WTC11 (cell line): ENCODE results near the gene JCAD. TPM values are rescaled to one million over a fixed set of nuclear protein-coding genes. Genes with fewer than 3 reads are reported as not detected.

Experiments
- ATAC-seq: fragments of 200-7000 bp; cut with Tn5 transposase; 2 replicates; pipeline ENCODE4 v1.10.0; 2021; ENCODE audit warnings: mild to moderate bottlenecking, moderate library complexity
- CTCF ChIA-PET: fragments of 300-600 bp; sonication (Branson Sonifier 250); formaldehyde crosslinking; loops from one replicate; lab custom pipeline; 2021; ENCODE audit warnings: antibody characterized with exemption; lab: Charles Lee
- POLR2A ChIA-PET: fragments of 350-600 bp; sonication (Branson Sonifier 250); formaldehyde crosslinking; loops from one replicate; lab custom pipeline; 2021; ENCODE audit warnings: antibody characterized with exemption; lab: Charles Lee
- DNase-seq: peaks from one replicate; pipeline ENCODE4 v3.0.0; 2021; ENCODE audit warnings: low spot score
- H3K27ac Mint-ChIP-seq: 2 replicates; pipeline ENCODE4 v1.8.0; 2021; ENCODE audit warnings: mixed read lengths
- H3K27me3 Mint-ChIP-seq: 2 replicates; pipeline ENCODE4 v1.8.0; 2021; ENCODE audit warnings: low read depth, mild to moderate bottlenecking, moderate library complexity, mixed read lengths
- H3K36me3 Mint-ChIP-seq: 2 replicates; pipeline ENCODE4 v1.8.0; 2021; ENCODE audit warnings: mixed read lengths
- H3K4me1 Mint-ChIP-seq: 2 replicates; pipeline ENCODE4 v1.8.0; 2022; ENCODE audit warnings: mixed read lengths
- H3K4me3 Mint-ChIP-seq: 2 replicates; pipeline ENCODE4 v1.8.0; 2021; ENCODE audit warnings: mild to moderate bottlenecking, moderate library complexity, mixed read lengths
- H3K9me3 Mint-ChIP-seq: 2 replicates; pipeline ENCODE4 v1.8.0; 2021; ENCODE audit warnings: mixed read lengths
- ATF1 ChIP-seq: sonication (generic); formaldehyde crosslinking; IDR thresholded peaks from 2 replicates; pipeline ENCODE4 v1.8.1; 2023; ENCODE audit warnings: mild to moderate bottlenecking, moderate library complexity, missing genetic modification reagents
- ETV6 ChIP-seq: sonication (generic); formaldehyde crosslinking; IDR thresholded peaks from 2 replicates; pipeline ENCODE4 v1.8.1; 2022; ENCODE audit warnings: mild to moderate bottlenecking, missing genetic modification reagents
- FOXP1 ChIP-seq: sonication (generic); formaldehyde crosslinking; IDR thresholded peaks from 2 replicates; pipeline ENCODE4 v1.8.0; 2022; ENCODE audit warnings: missing genetic modification reagents, mild to moderate bottlenecking, moderate library complexity, borderline replicate concordance
- GABPB1 ChIP-seq: sonication (generic); formaldehyde crosslinking; IDR thresholded peaks from 2 replicates; pipeline ENCODE4 v1.8.1; 2023; ENCODE audit warnings: mild to moderate bottlenecking, missing genetic modification reagents
- NFYB ChIP-seq: sonication (generic); formaldehyde crosslinking; conservative IDR thresholded peaks from 2 replicates; pipeline ENCODE4 v1.8.0; 2022; ENCODE audit warnings: low read depth, missing genetic modification reagents
- TP53 ChIP-seq: sonication (generic); formaldehyde crosslinking; IDR thresholded peaks from 2 replicates; pipeline ENCODE4 v1.8.1; 2023; ENCODE audit warnings: mild to moderate bottlenecking, missing genetic modification reagents
- ZNF232 ChIP-seq: sonication (generic); formaldehyde crosslinking; IDR thresholded peaks from 2 replicates; pipeline ENCODE4 v1.8.0; 2022; ENCODE audit warnings: mild to moderate bottlenecking, missing genetic modification reagents
- ZNF423 ChIP-seq: fragments of 250-450 bp; sonication (Bioruptor Pico); IDR thresholded peaks from 2 replicates; pipeline ENCODE4 v2.1.2; 2022; ENCODE audit warnings: mild to moderate bottlenecking, moderate library complexity
- total RNA-seq: library from RNA; stranded (reverse); gene quantifications from 3 replicates; pipeline ENCODE4 v1.2.3, GENCODE V29; 2021
- TF ChIP-seq, protein P1 (sequence below): sonication (generic); formaldehyde crosslinking; IDR thresholded peaks from 2 replicates; pipeline ENCODE4 v1.8.0; 2022; ENCODE audit warnings: missing genetic modification reagents
- TF ChIP-seq, protein P2 (sequence below): fragments of 250-450 bp; sonication (Bioruptor Pico); IDR thresholded peaks from 2 replicates; pipeline ENCODE4 v1.9.0; 2021; ENCODE audit warnings: mild to moderate bottlenecking, borderline replicate concordance
- TF ChIP-seq, protein P3 (sequence below): sonication (generic); formaldehyde crosslinking; IDR thresholded peaks from 2 replicates; pipeline ENCODE4 v1.8.1; 2023; ENCODE audit warnings: mild to moderate bottlenecking, missing genetic modification reagents
- TF ChIP-seq, protein P4 (sequence below): sonication (generic); formaldehyde crosslinking; IDR thresholded peaks from 2 replicates; pipeline ENCODE4 v1.8.1; 2022; ENCODE audit warnings: mild to moderate bottlenecking, moderate library complexity, missing genetic modification reagents

JCAD gene
- total RNA-seq, 1 experiment from 2014 or later, result 1.8 TPM

DNA sequence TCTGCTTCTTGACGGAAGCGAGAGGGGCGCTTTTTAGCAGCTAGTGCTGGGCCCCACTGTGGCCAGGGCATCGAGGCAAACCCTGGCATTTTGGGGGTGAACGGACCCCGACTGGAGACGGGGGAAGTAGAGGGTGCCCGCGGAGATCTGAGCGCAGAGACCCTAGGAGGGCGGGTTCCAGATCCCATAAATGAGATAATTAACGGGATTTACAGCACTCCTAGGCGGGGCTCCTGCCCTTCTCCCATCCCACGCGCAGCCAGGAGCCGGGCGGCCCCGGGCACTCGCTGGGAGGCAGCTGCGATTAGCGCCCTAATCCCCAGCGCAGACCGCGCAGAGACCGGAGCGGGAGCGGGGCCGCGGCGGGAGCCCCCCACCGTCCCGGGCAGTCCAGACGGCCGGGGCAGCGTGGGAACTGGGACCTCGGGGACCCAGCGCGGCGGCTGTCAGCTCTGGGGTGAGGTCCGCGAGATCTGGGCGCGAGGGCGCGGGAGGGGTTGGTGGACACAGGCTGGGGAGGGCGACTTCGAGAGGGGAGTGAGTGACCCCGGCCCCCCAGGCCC, 735 bp downstream of the JCAD start:
- no peak overlapping the region for H3K27ac Mint-ChIP-seq
- TF ChIP-seq, protein P1, sequence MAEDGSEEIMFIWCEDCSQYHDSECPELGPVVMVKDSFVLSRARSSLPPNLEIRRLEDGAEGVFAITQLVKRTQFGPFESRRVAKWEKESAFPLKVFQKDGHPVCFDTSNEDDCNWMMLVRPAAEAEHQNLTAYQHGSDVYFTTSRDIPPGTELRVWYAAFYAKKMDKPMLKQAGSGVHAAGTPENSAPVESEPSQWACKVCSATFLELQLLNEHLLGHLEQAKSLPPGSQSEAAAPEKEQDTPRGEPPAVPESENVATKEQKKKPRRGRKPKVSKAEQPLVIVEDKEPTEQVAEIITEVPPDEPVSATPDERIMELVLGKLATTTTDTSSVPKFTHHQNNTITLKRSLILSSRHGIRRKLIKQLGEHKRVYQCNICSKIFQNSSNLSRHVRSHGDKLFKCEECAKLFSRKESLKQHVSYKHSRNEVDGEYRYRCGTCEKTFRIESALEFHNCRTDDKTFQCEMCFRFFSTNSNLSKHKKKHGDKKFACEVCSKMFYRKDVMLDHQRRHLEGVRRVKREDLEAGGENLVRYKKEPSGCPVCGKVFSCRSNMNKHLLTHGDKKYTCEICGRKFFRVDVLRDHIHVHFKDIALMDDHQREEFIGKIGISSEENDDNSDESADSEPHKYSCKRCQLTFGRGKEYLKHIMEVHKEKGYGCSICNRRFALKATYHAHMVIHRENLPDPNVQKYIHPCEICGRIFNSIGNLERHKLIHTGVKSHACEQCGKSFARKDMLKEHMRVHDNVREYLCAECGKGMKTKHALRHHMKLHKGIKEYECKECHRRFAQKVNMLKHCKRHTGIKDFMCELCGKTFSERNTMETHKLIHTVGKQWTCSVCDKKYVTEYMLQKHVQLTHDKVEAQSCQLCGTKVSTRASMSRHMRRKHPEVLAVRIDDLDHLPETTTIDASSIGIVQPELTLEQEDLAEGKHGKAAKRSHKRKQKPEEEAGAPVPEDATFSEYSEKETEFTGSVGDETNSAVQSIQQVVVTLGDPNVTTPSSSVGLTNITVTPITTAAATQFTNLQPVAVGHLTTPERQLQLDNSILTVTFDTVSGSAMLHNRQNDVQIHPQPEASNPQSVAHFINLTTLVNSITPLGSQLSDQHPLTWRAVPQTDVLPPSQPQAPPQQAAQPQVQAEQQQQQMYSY (CRISPR knock-in tag), result no peak
- TF ChIP-seq ZNF423 (CRISPR knock-in tag), result no peak
- peak overlapping the region; percentile 73 for H3K4me3 Mint-ChIP-seq
- H3K36me3 Mint-ChIP-seq, result no peaks in the 10 kb centered on the region
- ChIA-PET POLR2A (no interaction called here), CTCF (interaction anchor here (0.9 to 1.0 kb wide), 2 partner anchors 32 to 57 kb away, joined by 3 read pairs; no protein-coding TSS in a partner anchor)
- H3K27me3 Mint-ChIP-seq, result peaks cover 41% of the 10 kb centered on the region
- peak; percentile 26 for DNase-seq
- H3K9me3 Mint-ChIP-seq, result no peaks in the 10 kb centered on the region
- peaks cover 39% of the 10 kb centered on the region for H3K4me1 Mint-ChIP-seq
- peak; percentile 33 for ATAC-seq

DNA sequence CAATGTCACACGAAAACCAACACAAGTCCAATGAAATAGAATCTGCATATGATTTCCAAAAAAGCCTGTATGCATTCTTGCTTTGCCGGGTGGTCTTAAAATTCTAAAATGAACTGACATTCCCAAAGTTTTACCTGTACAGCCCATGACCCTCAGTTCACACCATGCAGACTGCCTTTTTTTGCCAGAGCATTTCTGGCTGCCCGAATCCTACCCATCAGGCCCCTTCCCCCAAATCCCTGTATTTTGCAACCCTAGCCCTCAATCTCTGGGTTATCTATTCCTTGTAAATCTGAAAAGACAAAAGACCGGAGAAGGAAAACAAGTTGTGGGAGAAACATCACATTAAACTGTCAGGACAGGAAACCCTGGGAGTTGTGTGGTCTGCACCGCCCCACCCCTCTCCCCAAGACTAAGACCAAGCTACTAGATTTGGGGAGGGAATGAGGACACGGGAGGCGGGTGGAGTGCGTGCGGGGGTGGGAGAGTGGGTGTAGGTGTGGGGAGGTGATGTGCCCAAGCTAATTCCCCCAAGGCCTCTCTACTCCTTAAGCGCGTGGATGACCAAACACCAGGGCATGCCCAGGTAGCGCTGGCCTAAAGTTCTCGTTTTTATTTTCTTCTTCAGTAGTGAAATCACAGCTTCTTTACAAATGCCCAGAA, 1.4 kb downstream of the JCAD start:
- ChIA-PET CTCF (interaction anchor here (0.6 to 1.0 kb wide), 4 partner anchors 31 to 326 kb away, joined by 3 read pairs; no protein-coding TSS in a partner anchor), POLR2A (no interaction called here)
- H3K27me3 Mint-ChIP-seq, result peaks cover 41% of the 10 kb centered on the region
- H3K4me3 Mint-ChIP-seq, result peak overlapping the region; percentile 73
- ATAC-seq, result no peak
- TF ChIP-seq ZNF232 (CRISPR knock-in tag), result no peak
- TF ChIP-seq GABPB1 (CRISPR knock-in tag), result no peak
- TF ChIP-seq, protein P2, sequence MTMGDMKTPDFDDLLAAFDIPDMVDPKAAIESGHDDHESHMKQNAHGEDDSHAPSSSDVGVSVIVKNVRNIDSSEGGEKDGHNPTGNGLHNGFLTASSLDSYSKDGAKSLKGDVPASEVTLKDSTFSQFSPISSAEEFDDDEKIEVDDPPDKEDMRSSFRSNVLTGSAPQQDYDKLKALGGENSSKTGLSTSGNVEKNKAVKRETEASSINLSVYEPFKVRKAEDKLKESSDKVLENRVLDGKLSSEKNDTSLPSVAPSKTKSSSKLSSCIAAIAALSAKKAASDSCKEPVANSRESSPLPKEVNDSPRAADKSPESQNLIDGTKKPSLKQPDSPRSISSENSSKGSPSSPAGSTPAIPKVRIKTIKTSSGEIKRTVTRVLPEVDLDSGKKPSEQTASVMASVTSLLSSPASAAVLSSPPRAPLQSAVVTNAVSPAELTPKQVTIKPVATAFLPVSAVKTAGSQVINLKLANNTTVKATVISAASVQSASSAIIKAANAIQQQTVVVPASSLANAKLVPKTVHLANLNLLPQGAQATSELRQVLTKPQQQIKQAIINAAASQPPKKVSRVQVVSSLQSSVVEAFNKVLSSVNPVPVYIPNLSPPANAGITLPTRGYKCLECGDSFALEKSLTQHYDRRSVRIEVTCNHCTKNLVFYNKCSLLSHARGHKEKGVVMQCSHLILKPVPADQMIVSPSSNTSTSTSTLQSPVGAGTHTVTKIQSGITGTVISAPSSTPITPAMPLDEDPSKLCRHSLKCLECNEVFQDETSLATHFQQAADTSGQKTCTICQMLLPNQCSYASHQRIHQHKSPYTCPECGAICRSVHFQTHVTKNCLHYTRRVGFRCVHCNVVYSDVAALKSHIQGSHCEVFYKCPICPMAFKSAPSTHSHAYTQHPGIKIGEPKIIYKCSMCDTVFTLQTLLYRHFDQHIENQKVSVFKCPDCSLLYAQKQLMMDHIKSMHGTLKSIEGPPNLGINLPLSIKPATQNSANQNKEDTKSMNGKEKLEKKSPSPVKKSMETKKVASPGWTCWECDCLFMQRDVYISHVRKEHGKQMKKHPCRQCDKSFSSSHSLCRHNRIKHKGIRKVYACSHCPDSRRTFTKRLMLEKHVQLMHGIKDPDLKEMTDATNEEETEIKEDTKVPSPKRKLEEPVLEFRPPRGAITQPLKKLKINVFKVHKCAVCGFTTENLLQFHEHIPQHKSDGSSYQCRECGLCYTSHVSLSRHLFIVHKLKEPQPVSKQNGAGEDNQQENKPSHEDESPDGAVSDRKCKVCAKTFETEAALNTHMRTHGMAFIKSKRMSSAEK, result no peak
- TF ChIP-seq TP53 (CRISPR knock-in tag), result no peak
- peaks cover 39% of the 10 kb centered on the region for H3K4me1 Mint-ChIP-seq
- no peak for DNase-seq
- no peaks in the 10 kb centered on the region for H3K36me3 Mint-ChIP-seq
- no peak overlapping the region for H3K27ac Mint-ChIP-seq
- no peaks in the 10 kb centered on the region for H3K9me3 Mint-ChIP-seq

DNA sequence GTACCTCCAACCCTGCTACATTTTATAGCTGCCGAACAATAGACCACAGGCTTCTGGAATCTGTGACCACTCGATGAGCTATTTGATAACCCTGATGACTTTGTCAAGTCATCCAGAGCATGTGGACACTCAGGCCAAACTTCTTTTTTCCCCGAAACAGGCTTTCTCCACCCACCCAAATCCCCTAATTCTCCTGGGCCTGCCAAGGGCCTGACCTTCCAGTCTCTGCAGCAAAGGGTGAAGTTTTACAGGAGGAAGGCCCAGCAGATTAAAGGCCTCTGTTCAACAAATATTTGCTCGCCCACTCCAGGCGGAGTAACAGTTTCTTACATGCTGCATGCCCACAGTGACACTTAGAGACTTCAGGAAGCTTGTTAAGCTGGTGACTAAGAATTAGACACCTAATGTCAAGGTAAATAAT, 2.0 kb downstream of the JCAD start:
- POLR2A ChIA-PET, result no interaction called here
- H3K9me3 Mint-ChIP-seq, result no peaks in the 10 kb centered on the region
- H3K4me3 Mint-ChIP-seq, result peak overlapping the region; percentile 73
- ATAC-seq, result no peak
- CTCF ChIA-PET, result interaction anchor here (0.9 kb wide), 1 partner anchor 327 kb away, joined by 3 read pairs; no protein-coding TSS in a partner anchor
- peaks cover 39% of the 10 kb centered on the region for H3K4me1 Mint-ChIP-seq
- no peaks in the 10 kb centered on the region for H3K36me3 Mint-ChIP-seq
- H3K27me3 Mint-ChIP-seq, result peaks cover 41% of the 10 kb centered on the region
- no peak overlapping the region for H3K27ac Mint-ChIP-seq
- DNase-seq, result no peak
- TF ChIP-seq, protein P3, sequence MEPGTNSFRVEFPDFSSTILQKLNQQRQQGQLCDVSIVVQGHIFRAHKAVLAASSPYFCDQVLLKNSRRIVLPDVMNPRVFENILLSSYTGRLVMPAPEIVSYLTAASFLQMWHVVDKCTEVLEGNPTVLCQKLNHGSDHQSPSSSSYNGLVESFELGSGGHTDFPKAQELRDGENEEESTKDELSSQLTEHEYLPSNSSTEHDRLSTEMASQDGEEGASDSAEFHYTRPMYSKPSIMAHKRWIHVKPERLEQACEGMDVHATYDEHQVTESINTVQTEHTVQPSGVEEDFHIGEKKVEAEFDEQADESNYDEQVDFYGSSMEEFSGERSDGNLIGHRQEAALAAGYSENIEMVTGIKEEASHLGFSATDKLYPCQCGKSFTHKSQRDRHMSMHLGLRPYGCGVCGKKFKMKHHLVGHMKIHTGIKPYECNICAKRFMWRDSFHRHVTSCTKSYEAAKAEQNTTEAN (CRISPR knock-in tag), result no peak
- no peak for TF ChIP-seq NFYB (CRISPR knock-in tag)
- TF ChIP-seq ZNF232 (CRISPR knock-in tag), result no peak
- no peak for TF ChIP-seq FOXP1 (CRISPR knock-in tag)
- no peak for TF ChIP-seq ATF1 (CRISPR knock-in tag)
- TF ChIP-seq, protein P4, sequence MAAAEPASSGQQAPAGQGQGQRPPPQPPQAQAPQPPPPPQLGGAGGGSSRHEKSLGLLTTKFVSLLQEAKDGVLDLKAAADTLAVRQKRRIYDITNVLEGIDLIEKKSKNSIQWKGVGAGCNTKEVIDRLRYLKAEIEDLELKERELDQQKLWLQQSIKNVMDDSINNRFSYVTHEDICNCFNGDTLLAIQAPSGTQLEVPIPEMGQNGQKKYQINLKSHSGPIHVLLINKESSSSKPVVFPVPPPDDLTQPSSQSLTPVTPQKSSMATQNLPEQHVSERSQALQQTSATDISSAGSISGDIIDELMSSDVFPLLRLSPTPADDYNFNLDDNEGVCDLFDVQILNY (CRISPR knock-in tag), result no peak
- no peak for TF ChIP-seq ETV6 (CRISPR knock-in tag)
